Trophoblast cell (in vitro differentiated cells and primary cell): Measurements from ENCODE around the gene FAAH.

Source experiments
- DNase-seq, 2 donors: peaks; one replicate each; pipeline ENCODE4 v3.0.0-alpha.2; 2016
- H2AFZ ChIP-seq: 2 replicates; pipeline ENCODE4 v1.6.1; 2013; ENCODE audit warnings: low read length, moderate library complexity, mild to moderate bottlenecking; ENCODE audit not compliant: insufficient read depth, poor library complexity
- H2AK5ac ChIP-seq: 2 replicates; pipeline ENCODE4 v1.6.1; 2013; ENCODE audit warnings: mild to moderate bottlenecking, low read length
- H2BK120ac ChIP-seq: 2 replicates; pipeline ENCODE4 v1.6.1; 2013; ENCODE audit warnings: low read length, mild to moderate bottlenecking, moderate library complexity; ENCODE audit not compliant: insufficient read depth, poor library complexity
- H2BK12ac ChIP-seq: 2 replicates; pipeline ENCODE4 v1.6.1; 2013; ENCODE audit warnings: mild to moderate bottlenecking, low read length, moderate library complexity
- H2BK5ac ChIP-seq: 2 replicates; pipeline ENCODE4 v1.6.1; 2013; ENCODE audit warnings: low read length, low read depth, moderate library complexity, mild to moderate bottlenecking; ENCODE audit not compliant: poor library complexity
- H3K14ac ChIP-seq: 2 replicates; pipeline ENCODE4 v1.6.1; 2013; ENCODE audit warnings: mild to moderate bottlenecking, low read length
- H3K18ac ChIP-seq: 2 replicates; pipeline ENCODE4 v1.6.1; 2013; ENCODE audit warnings: mild to moderate bottlenecking, low read length
- H3K23ac ChIP-seq: 2 replicates; pipeline ENCODE4 v1.6.1; 2013; ENCODE audit warnings: low read length
- H3K27ac ChIP-seq: 2 replicates; pipeline ENCODE4 v1.5.1; 2013; ENCODE audit warnings: low read depth, mild to moderate bottlenecking, inconsistent platforms, low read length, moderate library complexity
- H3K27me3 ChIP-seq: 2 replicates; pipeline ENCODE4 v1.6.1; 2013; ENCODE audit warnings: inconsistent platforms, mild to moderate bottlenecking, low read length, moderate library complexity; ENCODE audit not compliant: insufficient read depth
- H3K36me3 ChIP-seq, 2 experiments: 1 replicate in 1 of 2; 2 replicates in 1 of 2; pipeline ENCODE4 v1.6.1; 2013; ENCODE audit warnings: low read length in 2 of 2, mild to moderate bottlenecking in 2 of 2, moderate library complexity in 1 of 2; ENCODE audit not compliant: insufficient read depth in 2 of 2, control insufficient read depth in 1 of 2
- H3K4ac ChIP-seq: 2 replicates; pipeline ENCODE4 v1.6.1; 2013; ENCODE audit warnings: low read depth, mild to moderate bottlenecking, low read length, moderate library complexity
- H3K4me1 ChIP-seq, 2 experiments: 1 replicate in 1 of 2; 2 replicates in 1 of 2; pipeline ENCODE4 v1.6.1; 2013; ENCODE audit warnings: low read length in 2 of 2, mild to moderate bottlenecking in 2 of 2, moderate library complexity in 1 of 2; ENCODE audit not compliant: insufficient read depth in 2 of 2, control insufficient read depth in 1 of 2
- H3K4me2 ChIP-seq: 2 replicates; pipeline ENCODE4 v1.6.1; 2013; ENCODE audit warnings: inconsistent platforms, mild to moderate bottlenecking, low read length, moderate library complexity
- H3K4me3 ChIP-seq: 2 replicates; pipeline ENCODE4 v1.5.1; 2013; ENCODE audit warnings: mild to moderate bottlenecking, low read depth, low read length, inconsistent platforms
- H3K79me1 ChIP-seq: one replicate; pipeline ENCODE4 v1.6.1; 2013; ENCODE audit warnings: low read length
- H3K79me2 ChIP-seq: 2 replicates; pipeline ENCODE4 v1.6.1; 2013; ENCODE audit warnings: low read length, mild to moderate bottlenecking; ENCODE audit not compliant: control insufficient read depth, insufficient read depth, poor library complexity
- H3K9ac ChIP-seq: 2 replicates; pipeline ENCODE4 v1.6.1; 2013; ENCODE audit warnings: mild to moderate bottlenecking, low read length
- H3K9me3 ChIP-seq: 2 replicates; pipeline ENCODE4 v1.6.1; 2013; ENCODE audit warnings: low read depth, mild to moderate bottlenecking, control low read depth, inconsistent platforms, low read length; ENCODE audit not compliant: insufficient read depth
- H4K12ac ChIP-seq: 2 replicates; pipeline ENCODE4 v1.6.1; 2013; ENCODE audit warnings: low read depth, mild to moderate bottlenecking, low read length, moderate library complexity
- H4K8ac ChIP-seq: 2 replicates; pipeline ENCODE4 v1.6.1; 2013; ENCODE audit warnings: low read depth, mild to moderate bottlenecking, low read length, moderate library complexity
- H4K91ac ChIP-seq: one replicate; pipeline ENCODE4 v1.6.1; 2013; ENCODE audit warnings: low read depth, mild to moderate bottlenecking, low read length, moderate library complexity
- WGBS: extraction: QIAGEN DNeasy Blood & Tissue Kit; methylation state at CpG from one replicate; pipeline ENCODE4 v1.1.7; 2013; ENCODE audit warnings: missing lambda C conversion rate; ENCODE audit not compliant: insufficient read length, insufficient coverage; ENCODE audit errors: extremely low coverage; 5-methylcytosine and 5-hydroxymethylcytosine counted together

The FAAH gene

GRCh38 chr1:46438346-46438745, 44.2 kb downstream of the FAAH start:
- Histone ChIP-seq H3K79me1 (no peaks in the 10 kb centered on the region), H3K23ac (no peak overlapping the region), H4K91ac (no peak overlapping the region), H2AFZ (no peak overlapping the region), H2AK5ac (no peak overlapping the region), H3K9me3 (no peaks in the 10 kb centered on the region), H4K12ac (no peak overlapping the region), H4K8ac (no peak overlapping the region), H3K36me3 (no peaks in the 10 kb centered on the region), H3K27me3 (no peaks in the 10 kb centered on the region), H3K14ac (no peak overlapping the region), H3K4me1 (peaks cover 0 to 10% of the 10 kb centered on the region in 2 experiments), H3K4me2 (no peak overlapping the region), H3K79me2 (no peaks in the 10 kb centered on the region), H2BK120ac (no peak overlapping the region), H2BK12ac (no peak overlapping the region), H3K27ac (no peak overlapping the region), H2BK5ac (no peak overlapping the region), H3K9ac (no peak overlapping the region), H3K4me3 (no peak overlapping the region), H3K18ac (no peak overlapping the region), H3K4ac (no peak overlapping the region)
- no peak for DNase-seq
- WGBS: no CpG with 5 or more reads among the region's 6 CpGs

GRCh38 chr1:46440478-46440877, 46.4 kb downstream of the FAAH start:
- no peak overlapping the region for H2BK12ac ChIP-seq
- H3K23ac ChIP-seq: no peak overlapping the region
- no peak overlapping the region for H2BK5ac ChIP-seq
- no peaks in the 10 kb centered on the region for H3K9me3 ChIP-seq
- no peaks in the 10 kb centered on the region for H3K36me3 ChIP-seq
- H4K8ac ChIP-seq: no peak overlapping the region
- H2AFZ ChIP-seq: no peak overlapping the region
- no peak overlapping the region for H2BK120ac ChIP-seq
- peaks cover 0 to 6% of the 10 kb centered on the region in 2 experiments for H3K4me1 ChIP-seq
- no CpG with 5 or more reads among the region's 2 CpGs for WGBS
- H3K4me2 ChIP-seq: no peak overlapping the region
- H3K79me1 ChIP-seq: no peaks in the 10 kb centered on the region
- no peak overlapping the region for H3K4ac ChIP-seq
- no peak overlapping the region for H2AK5ac ChIP-seq
- no peaks in the 10 kb centered on the region for H3K79me2 ChIP-seq
- no peak overlapping the region for H4K91ac ChIP-seq
- H3K14ac ChIP-seq: no peak overlapping the region
- no peak overlapping the region for H3K4me3 ChIP-seq
- H4K12ac ChIP-seq: no peak overlapping the region
- no peak overlapping the region for H3K18ac ChIP-seq
- no peak for DNase-seq
- H3K27me3 ChIP-seq: peaks cover under 1% of the 10 kb centered on the region
- no peak overlapping the region for H3K9ac ChIP-seq
- H3K27ac ChIP-seq: no peak overlapping the region

GRCh38 chr1:46442317-46443161, 48.4 kb downstream of the FAAH start:
- H3K4me3 ChIP-seq: no peak overlapping the region
- H3K9ac ChIP-seq: no peak overlapping the region
- no peaks in the 10 kb centered on the region for H3K36me3 ChIP-seq
- H3K27ac ChIP-seq: no peak overlapping the region
- peak overlapping the region; percentile 65 for H3K4me2 ChIP-seq
- peak; percentile 73 to 83 for DNase-seq
- no peak overlapping the region for H3K18ac ChIP-seq
- H2BK12ac ChIP-seq: no peak overlapping the region
- H4K91ac ChIP-seq: no peak overlapping the region
- peak overlapping the region; percentile 39 for H4K8ac ChIP-seq
- no peaks in the 10 kb centered on the region for H3K79me1 ChIP-seq
- H3K79me2 ChIP-seq: no peaks in the 10 kb centered on the region
- no peak overlapping the region for H2BK5ac ChIP-seq
- WGBS: no CpG with 5 or more reads among the region's 25 CpGs
- peaks cover 0 to 6% of the 10 kb centered on the region in 2 experiments for H3K4me1 ChIP-seq
- H3K14ac ChIP-seq: no peak overlapping the region
- H4K12ac ChIP-seq: no peak overlapping the region
- H2AK5ac ChIP-seq: no peak overlapping the region
- no peak overlapping the region for H2BK120ac ChIP-seq
- H3K9me3 ChIP-seq: no peaks in the 10 kb centered on the region
- peak overlapping the region; percentile 26 for H2AFZ ChIP-seq
- H3K27me3 ChIP-seq: peaks cover 9% of the 10 kb centered on the region
- no peak overlapping the region for H3K4ac ChIP-seq
- H3K23ac ChIP-seq: no peak overlapping the region

- Histone ChIP-seq H3K9me3 (peaks cover 2% of the 10 kb centered on the region), H3K4ac (no peak overlapping the region), H3K36me3 (no peaks in the 10 kb centered on the region), H3K4me1 (peaks cover 4 to 6% of the 10 kb centered on the region in 2 experiments), H2BK12ac (no peak overlapping the region), H3K27ac (no peak overlapping the region), H4K12ac (no peak overlapping the region), H2BK5ac (no peak overlapping the region), H4K91ac (no peak overlapping the region), H3K18ac (no peak overlapping the region), H3K79me2 (no peaks in the 10 kb centered on the region), H2AFZ (no peak overlapping the region), H3K27me3 (peaks cover 28% of the 10 kb centered on the region), H3K9ac (no peak overlapping the region), H2AK5ac (no peak overlapping the region), H3K79me1 (no peaks in the 10 kb centered on the region), H3K4me3 (no peak overlapping the region), H3K23ac (no peak overlapping the region), H3K4me2 (no peak overlapping the region), H3K14ac (no peak overlapping the region), H4K8ac (no peak overlapping the region), H2BK120ac (no peak overlapping the region)
- no peak for DNase-seq
- WGBS: no CpG with 5 or more reads among the region's 3 CpGs
These were observed 50.3 kb downstream of the FAAH start for GRCh38 chr1:46444466-46444865.
